NCI-H2107 (cell line): ENCODE measurements around the gene NF2.
"Not testable (repeated sequence)": the region's sequence is repeated elsewhere in the genome, so short reads cannot be mapped to it uniquely, and the experiment has no call there.

Source experiments
- DNase-seq: peaks from one replicate; lab custom pipeline; 2025; lab: John Stamatoyannopoulos, UW

NF2 gene

GRCh38 chr22:29596408-29596807 lies 7.0 kb upstream of the NF2 start:
- DNase-seq, result no peak

- not testable (repeated sequence) for DNase-seq
Observed at GRCh38 chr22:29597871-29598683, 5.4 kb upstream of the NF2 start.

GRCh38 chr22:29598684-29599020 lies 4.8 kb upstream of the NF2 start:
- DNase-seq, result no peak

- no peak for DNase-seq
Observed at GRCh38 chr22:29604076-29604360, 585 bp downstream of the NF2 start.

- no peak for DNase-seq
Observed at GRCh38 chr22:29605527-29605850, 2.1 kb downstream of the NF2 start.

GRCh38 chr22:29606320-29606719 lies 2.9 kb downstream of the NF2 start:
- DNase-seq, result no peak

GRCh38 chr22:29607426-29607825 lies 4.0 kb downstream of the NF2 start:
- DNase-seq, result no peak

GRCh38 chr22:29609139-29609538 lies 5.7 kb downstream of the NF2 start:
- no peak for DNase-seq

GRCh38 chr22:29610780-29611179 lies 7.3 kb downstream of the NF2 start:
- DNase-seq, result no peak

- DNase-seq, result no peak
Observed at GRCh38 chr22:29615705-29616327, 12.4 kb downstream of the NF2 start.

- DNase-seq, result no peak
Observed at GRCh38 chr22:29617922-29618629, 14.6 kb downstream of the NF2 start.

GRCh38 chr22:29621761-29622526 lies 18.5 kb downstream of the NF2 start:
- no peak for DNase-seq

- no peak for DNase-seq
Observed at GRCh38 chr22:29623059-29623458, 19.6 kb downstream of the NF2 start.

GRCh38 chr22:29623553-29624169 lies 20.2 kb downstream of the NF2 start:
- no peak for DNase-seq

- no peak for DNase-seq
Observed at GRCh38 chr22:29625090-29625825, 21.8 kb downstream of the NF2 start.

- DNase-seq, result no peak
Observed at GRCh38 chr22:29626497-29627195, 23.2 kb downstream of the NF2 start.

- no peak for DNase-seq
Observed at GRCh38 chr22:29627196-29627535, 23.7 kb downstream of the NF2 start.

GRCh38 chr22:29628996-29629902 lies 25.8 kb downstream of the NF2 start:
- DNase-seq, result no peak

- DNase-seq, result no peak
Observed at GRCh38 chr22:29629903-29630516, 26.6 kb downstream of the NF2 start.

GRCh38 chr22:29630987-29631386 lies 27.6 kb downstream of the NF2 start:
- no peak for DNase-seq
